Measurements from ENCODE around the gene SLC15A4.
"Not testable (repeated sequence)": the region's sequence is repeated elsewhere in the genome, so short reads cannot be mapped to it uniquely, and the experiment has no call there.

SLC15A4 gene

DNA sequence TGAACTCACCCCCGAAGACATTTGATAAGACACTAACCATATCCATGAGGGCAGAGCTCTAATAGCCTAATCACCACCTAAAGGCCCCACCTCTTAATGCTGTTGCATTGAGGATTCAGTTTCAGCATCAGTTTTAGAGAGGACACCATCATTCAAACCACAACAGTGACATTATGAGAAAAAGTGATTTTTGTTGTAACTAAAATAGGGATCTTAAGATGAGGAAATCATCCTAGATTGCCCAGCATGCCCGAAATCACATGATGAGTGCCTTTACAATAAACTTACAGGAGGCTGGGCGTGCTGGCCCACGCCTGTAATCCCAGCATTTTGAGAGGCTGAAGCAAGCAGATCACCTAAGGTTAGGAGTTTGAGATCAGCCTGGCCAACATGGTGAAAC lies 19.8 kb upstream of the SLC15A4 start:
- DNase-seq = no peak

DNA sequence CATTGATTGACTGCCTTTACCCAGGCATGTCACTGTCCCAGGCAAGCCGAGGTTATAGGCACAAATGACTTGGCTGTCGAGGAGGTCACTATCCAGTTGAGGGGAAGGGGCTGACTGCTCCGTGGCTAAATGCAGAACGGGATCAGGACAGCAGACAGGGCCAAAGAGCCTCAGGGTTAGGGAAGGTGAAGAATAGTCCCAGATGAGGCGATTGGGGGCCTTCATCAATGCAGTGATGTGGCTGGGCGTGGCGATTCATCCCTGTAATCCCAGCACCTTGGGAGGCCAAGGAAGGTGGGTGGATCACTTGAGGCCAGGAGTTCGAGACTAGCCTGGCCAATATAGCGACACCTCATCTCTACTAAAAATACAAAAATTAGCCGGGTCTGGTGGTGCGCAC lies 18.8 kb upstream of the SLC15A4 start:
- DNase-seq = no peak

DNA sequence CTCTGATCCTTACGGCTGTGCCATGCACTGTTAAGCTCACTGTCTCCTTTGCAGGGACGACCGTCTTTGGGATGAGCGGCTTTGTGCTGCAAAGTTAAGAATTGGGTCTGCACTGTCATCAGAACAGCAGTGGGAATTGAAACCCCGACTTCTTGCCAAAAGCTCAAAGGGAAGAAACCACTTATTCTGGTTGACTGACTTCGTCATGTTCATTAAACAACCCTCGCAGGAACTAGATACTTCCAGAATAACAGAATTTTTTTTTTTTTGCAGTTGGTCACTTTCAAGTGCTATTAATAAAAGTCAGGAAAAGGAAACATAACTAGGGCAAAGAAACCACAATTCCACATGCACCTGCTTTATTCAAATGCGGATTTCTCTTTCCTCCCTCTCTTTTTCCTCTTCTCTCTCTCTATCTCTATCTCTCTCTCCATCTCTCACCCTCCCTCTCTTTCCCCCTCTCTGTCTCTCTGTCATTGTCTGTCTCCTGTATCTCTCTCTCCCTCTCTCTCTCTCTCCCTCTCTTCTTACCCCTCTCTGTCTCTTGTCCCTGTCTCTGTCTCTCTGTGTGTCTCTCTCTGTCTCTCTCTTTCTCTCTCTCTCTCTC lies 17.2 kb upstream of the SLC15A4 start:
- no peak for DNase-seq

DNA sequence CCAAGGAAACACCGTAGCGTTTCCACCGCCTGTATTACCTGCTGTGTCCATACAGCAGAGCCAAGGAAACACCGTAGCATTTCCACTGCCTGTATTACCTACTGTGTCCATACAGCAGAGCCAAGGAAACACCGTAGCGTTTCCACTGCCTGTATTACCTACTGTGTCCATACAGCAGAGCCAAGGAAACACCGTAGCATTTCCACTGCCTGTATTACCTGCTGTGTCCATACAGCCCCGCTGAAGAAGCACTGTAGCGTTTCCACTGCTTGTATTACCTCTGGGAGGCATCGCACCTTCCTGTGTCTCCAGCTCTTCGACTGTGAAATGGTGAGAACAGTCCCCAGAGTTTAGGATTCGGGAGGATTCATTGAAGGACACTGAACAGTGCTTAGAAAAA lies 16.1 kb upstream of the SLC15A4 start:
- not testable (repeated sequence) for DNase-seq

DNA sequence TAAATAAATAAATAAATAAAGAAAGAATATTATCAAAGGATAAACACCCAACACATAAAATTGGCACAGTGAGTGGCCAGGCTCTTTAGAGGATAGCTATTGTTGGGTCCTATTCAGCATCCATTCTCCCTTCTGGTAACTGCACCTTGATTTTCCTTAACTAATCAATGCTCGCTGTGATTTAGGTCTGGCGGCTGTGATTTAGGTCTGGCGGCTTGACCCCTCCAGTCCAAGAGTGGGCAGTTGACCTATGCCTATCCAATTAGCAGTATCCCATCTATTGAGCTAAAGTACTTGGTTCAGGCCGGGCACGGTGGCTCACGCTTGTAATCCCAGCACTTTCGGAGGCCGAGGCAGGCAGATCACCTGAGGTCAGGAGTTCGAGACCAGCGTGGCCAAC lies 9.7 kb upstream of the SLC15A4 start:
- no peak for DNase-seq

DNA sequence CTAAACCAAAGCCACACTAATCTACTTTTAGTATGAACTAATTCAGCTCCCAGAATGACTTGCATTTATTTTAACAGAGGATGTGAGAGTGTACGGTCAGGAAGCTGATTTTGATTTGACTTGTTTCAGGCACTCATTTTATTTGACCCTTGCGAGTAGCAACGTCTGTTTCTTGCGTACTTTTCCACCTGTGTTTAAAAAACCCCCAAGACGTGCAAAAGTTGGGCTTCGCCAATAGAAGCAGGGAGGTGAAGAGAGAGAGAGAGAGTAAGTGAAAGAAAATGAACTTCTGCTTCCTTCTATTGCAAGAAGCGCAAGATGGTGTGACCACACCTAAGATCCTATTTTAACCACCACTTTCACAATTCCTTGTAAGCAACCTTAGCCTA lies 6.7 kb upstream of the SLC15A4 start:
- DNase-seq = no peak

DNA sequence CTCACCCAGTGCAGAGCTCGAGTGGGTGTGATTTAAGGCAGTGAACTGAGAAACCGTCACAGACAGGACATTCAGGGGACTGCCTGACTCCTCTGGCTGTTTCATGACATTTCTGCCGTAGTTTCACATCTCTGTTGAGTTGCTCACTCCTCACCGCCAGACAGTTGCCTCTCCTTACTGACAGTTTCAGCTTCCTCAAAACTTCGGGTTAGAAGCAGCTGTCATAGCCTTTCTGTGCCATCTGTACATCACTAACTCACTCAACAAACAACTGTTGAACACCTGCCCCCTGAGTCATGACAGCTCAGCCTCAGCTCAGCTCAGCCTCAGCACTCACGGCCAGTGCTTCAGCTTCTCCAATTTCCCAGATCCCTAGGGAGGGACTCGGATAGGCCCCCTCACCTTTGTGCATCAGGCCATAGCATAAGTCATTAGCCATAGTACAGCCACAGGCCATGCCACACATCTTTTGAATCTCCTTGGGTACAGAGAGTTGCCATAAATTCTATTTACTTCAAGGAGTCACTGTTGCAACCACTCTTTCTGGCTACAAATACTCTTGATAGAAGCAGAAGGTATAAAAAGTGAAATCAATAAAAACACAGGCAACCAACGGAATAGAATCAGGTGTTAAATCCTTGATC lies 6.2 kb upstream of the SLC15A4 start:
- no peak for DNase-seq

DNA sequence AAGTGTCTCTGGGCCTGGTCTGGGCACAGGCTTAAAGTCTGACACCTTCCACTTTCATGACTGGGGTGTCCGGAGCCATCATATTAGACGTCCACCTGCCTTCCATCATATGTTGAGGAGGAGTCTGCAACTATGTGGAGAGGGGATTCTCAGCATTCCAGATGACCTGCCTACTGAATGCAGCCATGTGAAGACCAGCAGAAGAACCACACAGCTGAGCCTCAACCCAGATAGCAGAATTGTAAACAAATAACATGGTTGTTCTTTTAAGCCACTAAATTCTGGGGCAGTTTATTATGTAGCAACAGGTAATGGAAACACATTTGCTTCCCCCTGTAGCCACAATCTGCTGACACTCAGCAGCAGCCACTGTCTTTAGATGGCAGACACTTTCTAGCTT lies 4.0 kb upstream of the SLC15A4 start:
- DNase-seq = no peak

DNA sequence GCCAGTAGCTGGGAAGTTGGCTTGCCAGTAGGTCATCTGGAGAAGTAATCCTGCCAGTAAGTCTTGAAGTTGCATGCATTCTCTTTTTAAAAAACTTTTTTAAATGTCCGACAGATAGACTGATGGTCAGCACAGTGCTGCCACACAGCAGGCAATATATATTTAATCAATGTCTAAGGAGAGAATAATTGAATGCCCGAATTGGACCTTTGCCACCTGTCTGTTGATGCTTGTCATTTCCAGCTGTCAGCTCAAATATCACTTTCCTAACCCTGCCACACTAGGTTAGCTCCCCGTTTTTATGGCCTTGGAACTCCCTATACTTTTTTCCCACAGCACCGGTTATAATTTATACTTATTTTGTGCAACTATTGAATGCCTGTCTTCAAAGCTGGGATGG lies 2.1 kb upstream of the SLC15A4 start:
- DNase-seq = no peak

DNA sequence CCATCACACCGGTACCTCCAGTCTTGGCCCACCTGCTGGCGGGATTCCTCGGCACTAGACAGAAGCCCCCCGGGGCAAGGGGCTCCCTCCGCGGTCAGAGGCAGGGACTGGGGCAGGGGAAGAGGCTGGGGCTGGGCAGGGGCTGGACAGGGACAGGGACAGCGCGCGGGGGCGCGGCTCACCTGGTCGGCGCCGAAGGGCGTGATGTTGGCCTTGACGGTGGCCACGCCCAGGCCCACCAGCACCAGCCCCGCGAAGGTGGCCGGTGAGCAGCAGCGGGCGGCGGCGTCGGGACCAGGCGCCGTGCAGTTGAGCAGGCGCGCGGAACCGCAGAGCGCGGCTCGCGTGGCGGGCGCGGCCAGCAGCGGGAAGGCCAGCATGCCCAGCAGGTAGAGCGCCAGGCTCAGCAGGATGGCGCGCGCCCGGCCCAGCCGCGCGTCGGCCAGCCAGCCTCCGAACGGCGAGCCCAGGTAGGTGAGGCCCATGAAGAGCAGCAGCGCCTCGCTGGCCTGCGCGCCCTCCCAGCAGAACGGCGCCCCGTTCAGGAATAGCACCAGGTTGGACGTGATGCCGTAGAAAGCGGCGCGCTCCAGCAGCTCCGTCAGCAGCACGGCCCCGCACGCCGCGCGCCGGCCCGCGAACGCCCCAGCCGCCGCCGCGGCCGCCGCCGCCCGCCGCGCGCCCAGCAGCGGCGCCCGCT lies 392 bp downstream of the SLC15A4 start:
- DNase-seq = no peak

DNA sequence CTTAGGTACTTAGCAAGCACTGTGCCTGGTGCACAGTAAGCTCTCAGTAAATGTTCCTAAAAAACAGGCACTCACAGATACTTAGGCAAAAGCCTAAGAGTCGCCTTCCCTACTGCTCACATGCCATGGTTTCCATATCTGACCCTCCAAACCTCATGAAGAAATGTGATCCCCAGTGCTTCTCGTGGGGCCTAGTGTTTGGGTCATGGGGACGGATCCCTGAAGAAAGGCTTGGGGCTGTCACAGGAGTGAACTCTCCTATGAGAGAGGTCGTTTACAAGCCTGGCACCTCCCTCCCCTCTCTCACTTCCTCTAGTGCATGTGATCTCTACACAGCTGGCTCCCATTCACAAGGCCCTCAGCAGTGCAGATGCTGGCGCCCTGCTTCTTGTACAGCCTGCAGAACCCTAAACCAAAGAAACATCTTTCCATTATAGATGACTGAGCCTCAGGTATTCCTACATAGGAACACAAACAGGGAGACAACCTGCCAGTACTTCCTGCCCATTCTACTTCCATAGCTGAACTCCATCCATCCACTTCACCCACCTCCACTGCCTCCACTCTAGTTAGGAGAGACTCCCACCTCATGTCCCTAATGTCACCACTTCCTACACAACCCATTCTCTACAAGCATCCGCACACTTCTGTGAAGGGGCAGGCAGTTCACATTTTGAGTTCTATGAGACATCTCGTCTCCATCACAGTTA lies 2.9 kb downstream of the SLC15A4 start:
- DNase-seq = no peak

DNA sequence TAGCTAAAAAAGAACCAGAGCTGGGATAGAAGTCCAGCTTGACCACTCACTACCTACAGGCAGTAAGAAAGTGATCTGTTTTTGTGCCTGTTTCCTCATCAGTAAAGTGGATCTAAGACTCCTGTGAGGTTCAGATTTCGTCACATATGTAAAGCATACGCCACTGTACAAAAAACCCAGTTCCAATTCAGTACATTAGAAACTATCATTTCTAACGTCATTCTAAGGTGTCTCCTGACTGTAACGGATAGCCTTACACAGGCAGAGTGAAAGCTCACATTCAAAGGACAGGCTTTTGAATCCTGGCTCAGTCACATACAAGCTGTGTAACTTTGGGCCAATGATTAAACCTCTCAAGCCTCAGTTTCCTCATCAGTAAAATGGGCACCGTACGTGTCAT lies 3.5 kb downstream of the SLC15A4 start:
- no peak for DNase-seq

DNA sequence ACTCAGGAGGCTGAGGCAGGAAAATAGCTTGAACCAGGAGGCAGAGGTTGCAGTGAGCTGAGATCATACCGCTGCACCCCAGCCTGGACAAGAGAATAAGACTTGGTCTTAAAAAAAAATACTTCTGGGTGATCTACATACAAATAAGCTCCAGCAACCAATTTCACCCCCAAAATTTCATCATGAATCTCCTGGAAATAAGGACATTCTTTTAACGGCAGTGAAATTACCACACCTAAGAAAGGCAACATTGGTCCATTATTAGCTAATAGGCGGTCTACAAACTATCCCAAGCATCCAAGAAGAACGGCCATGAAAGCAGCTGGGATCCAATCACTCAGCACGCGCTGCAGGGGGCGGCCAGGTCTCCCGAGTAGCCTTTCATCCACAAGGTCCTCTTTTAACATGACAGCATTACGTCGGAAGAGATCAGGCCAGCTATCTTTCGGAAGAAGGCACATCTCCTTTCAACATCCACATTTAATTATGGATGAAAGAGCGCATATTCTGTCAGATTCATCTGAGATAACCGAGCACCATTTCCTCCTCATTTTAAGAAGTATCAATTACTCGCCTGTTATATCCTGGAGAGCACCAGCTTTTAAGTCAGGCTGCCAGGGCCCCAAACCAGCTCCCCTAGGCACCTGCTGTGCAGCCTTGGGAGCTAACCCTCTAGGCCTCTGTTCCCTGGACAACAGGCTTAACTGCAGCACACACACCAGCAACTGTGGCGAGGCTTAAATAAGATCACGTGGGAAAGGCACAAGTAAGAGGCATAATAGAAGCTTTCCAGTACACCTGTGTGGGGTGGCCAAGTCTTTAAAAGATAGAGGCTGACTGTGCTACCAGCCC lies 4.2 kb downstream of the SLC15A4 start:
- no peak for DNase-seq

DNA sequence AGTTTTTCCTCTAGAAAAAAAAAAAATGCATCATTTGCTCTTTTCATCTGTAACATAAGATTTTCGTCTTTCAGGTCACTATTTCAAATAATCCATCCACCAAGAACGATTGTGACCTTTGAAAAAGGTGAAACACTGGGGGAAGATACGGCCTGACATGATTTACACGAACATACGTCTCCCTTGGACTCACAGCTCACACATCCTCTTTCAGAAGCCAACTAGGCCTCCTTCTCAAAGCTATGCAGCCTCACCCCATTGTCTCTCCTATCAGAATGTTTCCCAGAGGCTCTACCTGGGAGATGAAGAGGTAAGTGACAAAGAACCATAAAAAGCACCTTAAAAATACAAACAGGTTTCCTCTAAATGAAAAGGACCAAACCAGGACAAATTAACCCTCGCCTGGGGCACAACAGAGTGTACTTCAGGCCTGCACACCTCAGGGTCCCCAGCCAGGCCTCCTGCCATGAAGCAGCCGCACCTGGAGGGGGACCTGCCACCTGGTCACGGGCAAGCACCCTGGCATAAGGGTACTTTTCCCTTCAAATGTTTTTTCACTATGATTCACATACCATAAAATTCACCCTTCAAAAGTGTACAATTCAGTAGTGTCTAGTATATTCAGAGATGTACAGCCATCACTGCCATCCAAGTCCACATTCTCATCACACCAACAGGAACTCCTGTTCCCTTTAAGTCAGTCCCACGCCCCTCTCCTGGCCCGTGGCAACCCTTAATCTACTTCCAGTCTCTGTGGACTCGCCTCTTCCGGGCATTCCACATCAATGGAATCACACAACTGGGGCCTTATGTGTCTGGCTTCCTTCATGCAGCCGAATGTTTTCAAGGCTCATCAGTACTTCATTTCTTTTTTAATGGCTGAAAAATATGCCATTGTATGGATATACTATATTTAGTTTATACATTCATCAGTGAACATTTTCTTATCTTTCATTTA lies 5.4 kb downstream of the SLC15A4 start:
- no peak for DNase-seq

DNA sequence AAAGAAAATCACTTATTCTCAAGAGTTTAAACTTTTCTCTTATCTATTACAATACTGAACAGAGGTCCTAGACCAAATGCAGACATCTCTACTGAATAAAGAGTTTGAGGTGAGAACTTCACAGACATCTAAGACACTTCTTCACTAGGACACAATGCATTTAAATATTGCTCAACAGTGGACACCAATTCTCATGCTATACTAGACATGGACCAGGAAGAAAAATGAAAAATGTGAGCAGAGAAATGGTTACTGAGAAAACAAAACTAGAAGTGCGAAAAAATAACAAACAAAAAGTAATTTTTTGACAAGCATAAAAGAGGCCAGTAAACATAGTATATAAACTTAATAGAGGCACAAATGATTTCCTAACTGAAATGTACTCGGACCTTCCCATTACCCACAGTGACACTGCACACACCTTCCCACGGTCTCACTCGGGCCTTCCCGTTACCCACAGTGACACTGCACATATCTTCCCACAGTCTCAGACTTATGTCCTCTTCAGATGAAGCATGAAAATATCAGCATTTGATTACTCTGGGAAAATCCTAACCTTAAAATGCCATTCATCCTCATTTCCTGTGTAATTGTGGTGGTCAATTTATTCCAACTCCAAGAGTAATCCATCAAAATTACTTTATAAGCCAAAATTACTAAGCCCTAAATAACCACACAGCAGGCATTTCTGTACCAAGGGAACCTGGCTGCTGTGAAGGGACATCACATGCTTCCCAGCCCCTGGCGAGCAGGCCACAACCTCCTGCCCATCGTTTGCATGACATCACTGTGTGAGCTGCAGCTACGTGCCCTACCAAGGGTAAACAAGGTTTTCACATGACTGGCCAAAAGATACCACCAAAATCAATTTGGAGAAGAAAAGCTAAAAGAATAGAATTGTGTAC lies 6.4 kb downstream of the SLC15A4 start:
- DNase-seq = no peak

DNA sequence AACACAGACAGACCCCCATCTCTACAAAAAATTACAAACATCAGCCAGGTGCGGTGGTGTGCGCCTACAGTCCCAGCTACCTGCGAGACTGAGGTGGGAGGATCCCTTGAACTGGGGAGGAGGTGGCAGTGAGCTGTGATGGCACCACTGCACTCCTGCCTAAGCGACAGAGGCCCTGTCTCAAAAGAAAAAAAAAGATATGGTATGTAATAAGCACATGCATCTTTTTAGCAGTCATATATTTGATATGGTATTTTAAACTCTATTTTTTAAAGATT lies 7.2 kb downstream of the SLC15A4 start:
- no peak for DNase-seq

DNA sequence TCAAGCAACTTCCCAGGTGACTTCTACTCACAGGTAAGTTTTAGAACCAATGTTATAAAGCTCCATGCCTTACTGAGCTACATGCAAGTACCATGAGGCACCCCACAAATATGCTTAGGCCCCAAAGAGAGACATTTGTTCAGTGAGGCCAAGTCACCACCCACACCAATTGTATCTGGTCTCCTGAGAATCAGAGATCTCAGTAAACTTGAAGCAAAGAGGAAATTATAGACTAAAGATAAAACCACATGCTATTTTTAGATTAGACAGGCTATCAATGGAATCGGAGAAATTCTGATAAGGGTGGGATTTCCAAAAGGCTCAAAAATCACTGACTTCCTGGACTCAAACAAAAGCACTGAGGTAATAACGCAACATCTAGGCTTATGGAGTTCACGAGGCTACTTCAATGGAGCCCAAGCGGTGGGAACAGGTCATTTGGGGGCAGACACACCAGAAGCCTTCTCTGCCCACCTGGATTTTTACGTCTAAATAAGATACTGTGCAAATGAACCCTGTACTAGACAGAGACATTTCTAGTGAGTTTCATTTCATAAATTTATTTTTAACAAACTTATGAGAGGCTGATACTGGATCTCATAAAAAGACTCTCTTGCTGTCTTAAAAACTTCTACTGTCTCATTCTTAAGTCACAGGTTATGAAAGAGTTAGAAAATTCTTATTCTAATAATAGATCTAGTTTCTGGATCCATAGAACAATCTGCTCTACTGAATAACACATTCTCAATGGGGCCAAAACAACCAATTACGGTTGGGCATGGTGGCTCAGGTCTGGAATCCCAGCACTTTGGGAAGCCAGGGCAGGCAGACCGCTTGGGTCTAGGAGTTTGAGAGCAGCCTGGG lies 7.7 kb downstream of the SLC15A4 start:
- DNase-seq = no peak

DNA sequence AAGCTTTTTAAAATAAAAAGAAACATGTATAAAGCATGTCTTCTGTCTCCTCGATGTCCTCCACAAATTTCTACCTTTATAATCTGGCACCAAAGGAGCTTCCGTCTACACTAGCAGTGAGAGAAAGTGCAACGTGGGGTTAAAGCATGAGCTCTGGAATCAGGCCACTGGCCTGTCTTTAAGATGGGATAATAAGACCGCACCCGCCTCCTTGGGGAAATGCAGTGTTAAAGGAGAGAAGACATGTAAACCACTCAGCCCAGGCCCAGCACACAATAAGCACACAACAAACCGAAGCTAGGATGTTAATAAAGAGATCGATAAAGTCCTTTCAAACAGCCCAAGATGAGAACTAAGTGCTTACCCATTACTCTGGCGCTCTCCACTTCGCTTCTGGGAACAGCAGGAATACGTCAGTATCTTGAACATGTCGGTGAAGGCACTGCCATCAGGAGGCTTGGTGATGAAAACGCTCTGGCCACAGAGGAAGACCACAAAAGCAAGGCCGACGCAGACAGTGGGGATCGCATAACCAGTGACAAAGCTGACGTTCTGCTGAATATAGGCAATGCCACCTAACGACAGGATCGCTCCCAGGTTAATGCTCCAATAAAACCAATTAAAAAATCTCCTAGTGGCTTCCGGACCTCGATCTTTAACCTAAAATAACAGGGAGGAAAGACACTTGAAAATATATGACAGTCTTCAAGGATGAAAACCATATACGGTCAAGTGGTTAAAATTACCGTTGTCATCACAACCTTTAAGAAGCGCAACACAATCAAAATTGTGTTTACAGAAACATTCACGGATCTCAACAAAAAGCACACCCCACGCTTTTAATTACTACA lies 9.1 kb downstream of the SLC15A4 start:
- DNase-seq = no peak

DNA sequence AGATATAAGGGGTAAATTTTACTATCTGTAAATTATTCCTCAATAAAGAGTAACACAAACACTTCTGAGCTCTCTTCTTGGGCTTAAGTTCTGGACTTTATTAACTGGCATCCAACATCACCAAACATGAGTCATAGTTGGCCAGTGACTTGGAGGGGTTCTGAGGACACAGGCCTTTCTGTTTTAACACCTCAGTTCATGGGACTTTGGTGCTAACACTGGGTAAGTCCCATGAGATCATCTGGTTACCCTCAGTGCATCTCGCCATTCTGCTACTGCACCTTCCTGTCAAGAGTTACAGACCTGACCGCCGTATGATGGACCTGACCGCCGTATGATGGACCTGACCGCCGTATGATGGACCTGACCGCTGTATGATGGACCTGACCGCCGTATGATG lies 9.9 kb downstream of the SLC15A4 start:
- no peak for DNase-seq
